Measurements from ENCODE around the gene ZMYND19.
"Not testable (repeated sequence)": the region's sequence is repeated elsewhere in the genome, so short reads cannot be mapped to it uniquely, and the experiment has no call there.

Gene ZMYND19

DNA sequence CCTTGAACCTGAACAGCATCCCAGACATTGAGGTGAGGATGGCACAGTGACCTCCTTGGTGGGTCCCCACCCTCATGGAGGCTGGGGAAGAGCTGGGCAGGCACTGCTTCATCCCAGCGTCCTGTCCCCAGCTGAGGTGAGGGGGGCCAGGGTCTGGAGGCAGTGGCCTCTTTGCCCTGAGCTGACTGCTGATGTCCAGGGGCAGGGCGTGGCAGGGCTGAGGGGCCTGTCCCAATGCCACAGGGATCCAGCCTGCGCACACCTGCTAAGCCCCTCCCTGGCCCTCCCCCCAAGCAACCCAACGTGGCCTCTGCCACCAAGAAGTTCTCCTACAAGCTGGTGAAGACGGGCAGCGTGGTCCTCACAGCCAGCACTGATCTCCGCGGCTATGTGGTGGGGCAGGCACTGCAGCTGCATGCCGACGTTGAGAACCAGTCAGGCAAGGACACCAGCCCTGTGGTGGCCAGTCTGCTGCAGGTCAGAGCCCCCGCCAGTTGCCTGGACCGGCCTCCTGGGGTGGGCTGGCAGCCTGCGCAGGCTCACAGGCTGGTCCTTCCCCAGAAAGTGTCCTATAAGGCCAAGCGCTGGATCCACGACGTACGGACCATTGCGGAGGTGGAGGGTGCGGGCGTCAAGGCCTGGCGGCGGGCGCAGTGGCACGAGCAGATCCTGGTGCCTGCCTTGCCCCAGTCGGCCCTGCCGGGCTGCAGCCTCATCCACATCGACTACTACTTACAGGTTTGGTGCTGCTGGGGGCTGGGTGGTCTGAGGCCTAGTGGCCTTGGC lies 23.6 kb upstream of the ZMYND19 start:
- no peak for FAIRE-seq

DNA sequence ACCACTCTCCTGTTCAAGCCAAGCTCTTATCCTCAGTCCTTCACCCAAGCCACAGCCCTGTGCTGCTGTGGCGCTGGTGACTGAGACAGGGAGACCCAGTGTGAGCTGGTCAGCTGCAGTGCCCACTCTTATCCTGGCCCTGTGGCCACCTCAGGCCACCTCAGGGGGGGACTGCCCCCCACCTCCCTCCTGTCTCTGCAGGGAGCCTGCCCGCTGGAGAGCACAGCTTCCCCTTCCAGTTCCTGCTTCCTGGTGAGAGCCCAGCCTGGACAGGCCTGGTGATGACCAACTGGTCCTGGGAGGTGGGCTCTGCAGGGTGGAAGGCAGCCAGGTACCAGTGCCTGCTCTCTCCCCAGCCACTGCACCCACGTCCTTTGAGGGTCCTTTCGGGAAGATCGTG lies 22.9 kb upstream of the ZMYND19 start:
- FAIRE-seq: no peak

DNA sequence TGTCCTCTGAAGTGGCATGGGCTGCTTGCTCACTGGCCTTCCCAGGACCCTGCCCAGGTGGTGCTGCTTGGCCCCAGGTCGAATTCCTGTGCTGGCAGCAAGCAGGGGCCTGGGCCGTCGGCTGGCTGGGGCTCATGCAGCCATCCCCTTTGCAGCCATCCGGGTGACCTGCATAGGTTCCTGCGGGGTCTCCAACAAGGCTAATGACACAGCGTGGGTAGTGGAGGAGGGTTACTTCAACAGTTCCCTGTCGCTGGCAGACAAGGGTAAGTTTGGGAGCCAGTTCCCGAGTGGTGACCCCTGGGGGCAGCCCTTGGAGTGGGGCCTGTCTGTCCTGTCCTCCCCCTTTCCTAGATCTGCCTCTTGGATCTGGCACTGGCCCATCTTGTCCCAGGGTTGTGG lies 22.4 kb upstream of the ZMYND19 start:
- no peak for FAIRE-seq

DNA sequence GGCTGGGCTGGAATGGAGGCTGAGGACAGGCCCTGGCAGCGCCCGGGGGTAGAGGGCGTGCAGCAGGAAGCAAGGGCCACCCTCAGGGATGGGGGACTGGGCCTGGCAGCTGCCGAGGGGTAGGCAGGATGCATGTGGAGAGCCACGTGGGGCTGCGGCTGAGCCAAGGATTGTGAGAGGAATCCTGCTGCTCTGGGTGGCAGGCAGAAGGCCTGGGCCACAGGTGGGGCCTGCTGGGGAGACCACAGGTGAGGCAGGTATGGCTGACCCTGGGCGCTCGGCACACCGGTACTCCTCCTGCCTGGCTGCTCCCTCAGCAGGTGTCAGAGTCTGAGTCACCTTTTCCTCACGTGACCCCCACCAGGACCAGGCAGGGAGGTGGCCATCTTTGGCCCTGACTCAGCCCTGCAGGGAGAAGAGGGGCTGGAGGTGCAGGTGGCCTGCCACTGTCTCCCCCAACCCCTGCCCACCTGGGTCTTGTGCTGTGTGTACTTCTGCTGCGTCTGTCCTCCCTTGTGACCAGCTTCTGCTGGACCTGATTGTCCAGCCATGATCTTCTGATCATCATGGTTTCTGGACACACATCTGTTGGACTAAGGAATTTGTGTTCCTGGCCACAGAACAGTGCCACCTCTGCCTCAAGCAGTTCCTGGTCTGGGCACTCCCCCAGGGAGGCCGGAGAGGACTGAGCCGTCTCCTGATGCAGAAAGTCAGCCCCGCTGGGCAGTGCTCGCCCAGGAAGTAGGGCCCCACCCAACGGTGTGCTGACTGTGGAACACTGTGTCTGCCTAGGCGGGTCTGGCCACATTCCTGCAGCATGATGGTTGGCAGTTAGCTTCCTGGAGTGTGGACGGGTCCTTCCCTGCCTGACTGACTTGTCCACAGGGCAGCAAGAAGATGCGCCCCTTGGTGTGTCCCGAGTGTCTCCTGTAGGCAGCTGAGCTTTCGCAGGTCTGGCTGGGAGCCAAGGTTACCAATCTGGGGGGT lies 21.6 kb upstream of the ZMYND19 start:
- FAIRE-seq: no peak

DNA sequence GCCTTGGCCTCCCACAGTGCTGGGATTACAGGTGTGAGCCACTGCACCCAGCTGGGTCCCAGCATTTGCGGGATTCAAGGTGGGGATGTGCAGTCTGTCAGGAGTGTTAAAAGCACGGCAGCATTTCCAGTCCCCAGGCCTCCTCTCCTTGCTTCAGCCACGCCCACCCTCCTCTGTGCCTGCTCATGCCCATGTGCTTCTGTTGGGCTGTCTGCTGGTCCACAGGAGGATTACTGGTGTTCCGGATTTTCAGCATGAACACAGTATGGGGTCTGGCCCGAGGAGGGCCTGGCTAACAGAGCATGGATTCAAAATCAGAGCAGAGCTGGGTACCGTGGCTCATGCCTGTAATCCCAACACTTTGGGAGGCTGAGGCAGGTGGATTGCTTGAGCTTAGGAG lies 20.6 kb upstream of the ZMYND19 start:
- FAIRE-seq: no peak

DNA sequence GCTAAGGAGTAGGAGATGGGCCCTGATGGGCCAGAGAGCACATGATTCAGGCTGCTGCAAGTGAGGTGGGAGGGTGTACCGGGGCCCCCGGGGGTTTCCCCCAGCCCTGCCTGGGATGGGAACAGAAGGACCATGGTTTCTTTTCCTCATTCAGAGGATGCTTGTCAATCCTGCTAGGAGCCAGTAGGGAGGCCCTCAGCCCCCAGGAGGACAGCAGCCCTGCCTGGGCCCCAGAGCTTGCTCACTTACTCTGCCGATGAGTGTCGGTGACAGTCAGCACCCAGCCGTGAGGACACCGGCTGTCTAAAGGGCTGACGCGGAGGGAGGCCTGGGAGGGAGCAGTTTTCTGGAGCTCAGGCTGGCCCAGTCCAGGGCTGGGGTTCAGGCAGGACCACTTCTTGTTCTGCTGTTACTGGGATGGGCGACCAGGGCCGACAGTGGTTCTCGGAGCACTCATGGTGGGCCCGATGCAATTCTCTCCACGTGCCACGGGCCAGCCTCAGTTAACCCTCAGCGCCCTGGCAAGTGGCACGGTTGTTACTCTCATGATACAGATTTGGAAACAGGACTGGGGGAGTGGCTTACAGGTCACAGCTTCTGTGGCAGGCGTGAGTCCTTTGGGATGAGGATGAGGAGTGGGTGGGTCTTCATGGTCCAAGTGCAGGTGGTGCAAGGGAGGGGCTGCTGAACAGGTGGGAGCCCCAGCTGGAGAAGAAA lies 17.0 kb upstream of the ZMYND19 start:
- no peak for FAIRE-seq

DNA sequence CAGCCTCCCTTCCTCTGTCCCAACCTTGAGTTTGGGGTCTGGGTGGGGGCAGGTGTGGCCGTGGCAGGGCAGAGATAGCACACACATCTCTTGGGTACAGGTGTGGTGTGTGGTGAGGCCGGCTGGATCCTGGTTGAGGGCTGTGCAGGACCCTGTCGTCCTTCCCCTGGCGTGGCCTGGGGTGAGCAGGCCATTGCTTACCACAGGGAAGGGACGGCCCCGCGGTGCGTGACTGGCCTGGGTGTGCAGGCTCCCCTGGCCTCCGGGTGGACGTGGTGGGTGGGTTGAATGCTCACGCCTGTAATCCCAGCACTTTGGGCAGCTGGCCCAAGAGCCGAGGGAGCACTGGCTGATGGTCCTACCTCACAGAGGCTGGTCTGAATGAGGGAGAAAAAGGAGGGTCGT lies 16.4 kb upstream of the ZMYND19 start:
- no peak for FAIRE-seq

DNA sequence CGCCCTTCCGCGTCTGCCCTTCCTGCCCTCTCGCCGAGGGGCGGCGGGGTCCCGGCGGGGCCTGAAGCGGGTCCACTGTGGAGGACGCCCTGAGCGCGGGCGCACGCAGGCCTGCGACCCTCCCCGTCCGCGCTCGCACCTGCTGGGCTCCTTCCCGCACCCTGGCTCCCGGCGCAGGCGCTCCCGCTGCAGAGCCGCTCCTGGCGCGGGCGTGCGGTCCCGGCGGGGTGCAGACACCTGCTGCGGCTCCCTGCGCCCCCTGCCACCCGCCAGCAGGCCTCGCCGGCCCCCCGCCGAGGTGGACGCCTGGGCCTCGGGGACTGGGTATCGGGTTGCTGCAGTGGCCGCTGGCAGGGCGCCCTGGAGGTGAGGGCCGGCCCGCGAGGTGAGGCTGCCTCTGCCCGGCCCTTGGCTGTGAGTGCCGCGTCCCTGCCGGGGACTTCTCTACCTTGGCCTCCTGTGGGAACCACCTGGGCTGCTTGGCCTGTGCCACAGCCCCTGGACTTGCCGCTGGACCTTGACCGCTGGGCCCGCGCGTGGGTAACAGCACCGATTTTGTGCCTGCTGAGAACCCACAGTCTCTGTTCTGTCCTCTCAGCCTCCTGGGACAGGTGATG lies 15.8 kb upstream of the ZMYND19 start:
- no peak for FAIRE-seq

DNA sequence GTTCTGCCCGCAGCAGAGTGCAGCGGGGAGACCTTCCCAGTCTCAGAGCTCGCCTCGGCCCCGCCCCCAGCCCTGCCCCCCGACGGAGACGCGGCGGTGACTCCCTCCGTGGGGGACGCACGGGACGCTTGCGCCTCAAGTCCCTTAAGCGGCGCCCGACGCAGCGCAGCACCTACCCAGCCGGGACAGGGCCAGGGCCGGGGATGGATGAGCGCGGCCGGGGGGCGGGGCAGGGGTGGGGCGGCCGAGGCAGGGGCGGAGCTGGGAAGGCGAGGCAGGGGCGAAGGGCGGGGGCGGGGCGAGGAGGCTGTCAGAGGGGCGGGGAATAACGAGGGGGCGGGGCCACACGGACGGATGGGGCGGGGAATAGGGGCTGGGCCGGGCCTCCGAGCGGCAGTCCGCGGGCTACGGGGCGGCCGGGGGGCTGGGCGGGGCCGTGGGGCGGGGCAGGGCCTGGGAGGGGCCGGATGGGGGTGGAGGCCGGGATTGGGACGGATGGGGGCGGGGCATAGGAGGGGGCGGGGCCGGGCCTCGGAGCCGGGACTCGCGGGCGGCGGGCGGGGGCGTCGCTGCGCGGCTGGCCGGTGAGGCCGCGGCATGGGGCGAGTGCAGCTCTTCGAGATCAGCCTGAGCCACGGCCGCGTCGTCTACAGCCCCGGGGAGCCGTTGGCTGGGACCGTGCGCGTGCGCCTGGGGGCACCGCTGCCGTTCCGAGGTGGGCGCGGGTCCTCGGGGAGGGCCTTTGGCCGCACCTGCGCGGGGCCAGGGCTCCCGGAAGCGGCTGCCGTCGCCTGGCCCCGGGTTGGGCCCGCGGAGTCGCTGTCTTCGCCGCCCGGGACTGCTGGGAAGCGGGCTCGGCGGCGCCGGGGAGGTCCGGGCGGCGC lies 15.1 kb upstream of the ZMYND19 start, which contains the start of gene ARRDC1:
TSS of gene ARRDC1 (plus strand) at position 566 of the 884 bp plus-strand sequence. CDS start at position 598, 32 bp downstream.
- FAIRE-seq: no peak

DNA sequence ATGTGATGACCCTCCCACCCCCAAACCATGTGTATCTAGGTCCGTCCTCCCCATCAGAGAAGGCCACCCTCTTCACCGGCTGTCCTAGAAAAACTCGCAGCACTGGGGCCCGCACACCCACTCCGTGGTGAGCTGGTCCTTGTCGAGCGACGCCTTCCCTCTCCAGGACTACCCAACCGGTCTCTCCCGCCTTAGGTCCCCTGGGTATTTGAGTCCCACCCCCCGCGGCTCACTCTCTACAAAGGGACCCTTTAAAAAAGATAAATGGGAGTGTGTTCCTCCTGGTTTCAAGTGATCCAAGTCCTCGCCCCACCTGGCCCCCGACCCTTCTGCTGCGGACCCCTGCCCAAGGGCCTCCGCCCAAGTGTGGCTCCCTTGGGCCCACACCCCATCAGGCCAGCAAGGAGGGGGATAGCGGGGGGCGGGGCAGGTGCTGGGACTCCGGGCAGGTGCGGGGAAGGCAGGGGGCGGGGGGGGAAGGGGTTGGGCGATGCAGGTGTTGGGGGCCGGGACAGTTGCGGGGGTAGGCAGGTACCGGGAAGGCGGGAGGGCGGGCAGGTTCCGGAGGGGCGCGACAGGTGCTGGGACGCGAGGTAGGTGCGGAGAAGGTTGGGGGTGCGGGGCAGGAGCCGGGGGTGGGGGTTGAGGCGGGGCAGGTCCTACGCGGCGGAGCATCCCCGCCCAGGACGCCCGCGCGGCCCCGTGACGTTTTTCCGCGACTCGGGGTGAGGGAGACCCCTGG lies 14.2 kb upstream of the ZMYND19 start:
- FAIRE-seq: no peak

DNA sequence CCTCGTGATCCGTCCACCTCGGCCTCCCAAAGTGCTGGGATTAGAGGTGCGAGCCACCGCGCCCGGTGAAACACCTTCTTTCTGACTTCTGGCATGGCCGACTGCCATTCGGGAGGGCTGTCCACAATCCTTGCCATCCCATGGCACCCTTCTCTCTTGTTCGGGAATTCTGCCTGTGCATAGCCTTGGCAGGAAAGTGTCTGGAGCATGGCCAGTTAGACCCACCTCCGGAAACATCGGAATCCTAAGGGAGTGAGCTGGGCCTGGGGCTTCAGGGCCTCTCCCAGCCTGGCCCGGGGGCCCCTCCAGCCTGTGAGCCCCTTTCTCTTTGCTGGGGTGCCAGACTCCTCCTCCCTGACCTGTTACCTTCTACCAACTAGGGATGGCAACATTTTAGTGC lies 13.6 kb upstream of the ZMYND19 start:
- no peak for FAIRE-seq

DNA sequence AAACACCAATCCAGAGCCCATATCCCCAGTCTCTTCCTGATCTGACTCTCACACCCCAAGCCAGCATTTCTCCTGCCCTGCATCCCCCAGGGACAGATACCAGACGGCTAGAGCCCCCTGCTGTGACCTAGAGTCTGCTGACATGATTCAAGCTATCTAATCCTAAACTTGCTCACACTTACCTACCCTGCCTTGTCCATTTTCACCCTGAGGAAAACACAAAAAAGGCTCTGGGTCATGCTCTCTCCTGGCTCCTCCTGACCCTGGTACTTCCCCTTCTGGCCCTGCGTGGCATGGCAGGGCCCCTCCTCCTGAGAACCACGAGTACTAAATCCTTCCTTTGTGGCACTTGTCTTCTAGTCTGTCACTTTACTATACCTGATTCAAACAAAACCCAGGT lies 12.3 kb upstream of the ZMYND19 start:
- no peak for FAIRE-seq

DNA sequence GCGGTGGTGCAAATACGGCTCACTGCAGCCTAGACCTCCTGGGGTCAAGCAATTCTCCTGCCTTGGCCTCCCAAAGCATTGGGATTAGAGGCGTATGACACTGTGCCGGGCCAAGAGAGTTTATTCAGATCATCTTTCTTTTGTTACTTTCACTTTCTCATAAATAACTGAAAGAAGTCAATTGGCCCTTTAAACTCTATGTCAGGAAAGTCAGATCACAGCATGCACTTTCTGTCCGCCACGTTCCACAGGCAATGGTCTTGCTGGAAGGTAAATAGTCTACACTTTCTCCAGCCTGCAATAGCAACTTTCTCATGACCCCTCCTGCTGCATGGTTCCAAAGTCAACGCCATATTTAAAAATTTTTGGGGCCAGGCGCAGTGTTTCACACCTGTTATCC lies 8.6 kb upstream of the ZMYND19 start:
- FAIRE-seq: no peak

DNA sequence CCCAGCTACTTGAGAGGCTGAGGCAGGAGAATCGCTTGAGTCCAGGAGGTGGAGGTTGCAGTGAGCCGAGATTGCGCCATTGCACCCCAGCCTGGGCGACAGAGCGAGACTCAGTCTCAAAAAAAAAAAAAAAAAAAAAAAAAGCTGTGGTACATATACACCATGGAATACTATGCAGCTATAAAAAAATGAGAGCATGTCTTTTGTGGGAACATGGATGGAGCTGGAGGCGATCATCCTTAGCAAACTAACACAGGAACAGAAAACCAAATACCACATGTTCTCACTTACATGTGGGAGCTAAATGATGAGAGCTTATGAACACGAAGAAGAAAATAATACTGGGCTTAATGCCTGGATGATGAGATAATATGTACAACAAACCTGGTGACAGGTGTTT lies 6.3 kb upstream of the ZMYND19 start:
- FAIRE-seq: not testable (repeated sequence)

DNA sequence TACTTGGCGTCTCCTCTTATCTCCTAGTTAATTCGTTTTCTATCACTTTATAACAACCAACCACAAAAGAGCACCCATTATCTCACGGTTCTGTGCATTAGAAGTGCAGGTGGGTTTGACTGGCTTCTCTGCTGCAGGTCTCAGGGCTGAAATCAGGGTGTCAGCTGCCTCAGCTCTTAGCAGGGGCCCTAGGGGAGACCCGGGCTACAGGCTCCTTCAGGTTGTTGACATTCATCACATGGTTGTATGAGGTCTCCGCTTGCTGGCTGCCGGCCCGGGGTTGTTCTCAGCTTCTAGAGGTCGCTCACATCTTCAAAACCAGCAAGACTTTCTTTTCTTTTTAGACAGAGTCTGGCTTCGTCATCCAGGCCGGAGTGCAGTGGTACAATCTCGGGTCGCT lies 2.9 kb upstream of the ZMYND19 start:
- FAIRE-seq: no peak

DNA sequence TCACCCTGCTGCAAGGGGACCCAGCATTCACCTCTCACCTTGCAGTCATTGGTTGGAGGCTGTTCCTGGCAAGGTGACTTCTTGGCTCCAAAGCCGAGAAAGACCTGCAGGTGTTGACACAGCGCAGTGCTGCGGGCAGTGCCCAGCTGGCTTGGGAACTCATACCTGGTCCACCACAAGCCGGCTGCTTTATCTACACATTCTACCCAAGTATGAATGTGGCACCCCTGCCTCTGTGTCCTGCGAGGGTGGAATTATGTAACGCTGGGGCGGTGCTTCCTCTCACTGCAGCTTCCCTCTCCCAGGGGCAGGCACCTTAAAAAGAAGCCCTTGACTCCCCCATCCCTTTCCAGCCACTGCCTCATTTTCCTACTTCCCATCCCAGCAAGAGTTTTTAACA lies 2.5 kb upstream of the ZMYND19 start:
- no peak for FAIRE-seq

DNA sequence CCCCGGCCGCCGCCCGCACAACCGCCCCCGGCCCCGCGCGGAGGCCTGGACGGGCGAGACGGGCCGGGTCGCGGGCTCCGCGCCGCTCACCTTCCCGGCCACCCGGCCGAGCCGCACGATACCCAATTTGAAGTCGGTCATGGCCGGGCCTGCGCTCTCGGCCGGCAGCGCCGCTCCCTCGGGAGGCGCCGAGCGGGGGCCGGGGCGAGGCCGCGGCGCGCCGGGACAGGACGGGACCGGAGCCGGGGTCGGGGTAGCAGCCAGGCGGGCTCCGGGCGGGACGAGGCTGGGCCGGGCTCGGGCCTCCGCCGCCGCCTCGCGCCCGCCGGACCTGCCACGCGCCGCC lies 216 bp downstream of the ZMYND19 start:
- FAIRE-seq: no peak

DNA sequence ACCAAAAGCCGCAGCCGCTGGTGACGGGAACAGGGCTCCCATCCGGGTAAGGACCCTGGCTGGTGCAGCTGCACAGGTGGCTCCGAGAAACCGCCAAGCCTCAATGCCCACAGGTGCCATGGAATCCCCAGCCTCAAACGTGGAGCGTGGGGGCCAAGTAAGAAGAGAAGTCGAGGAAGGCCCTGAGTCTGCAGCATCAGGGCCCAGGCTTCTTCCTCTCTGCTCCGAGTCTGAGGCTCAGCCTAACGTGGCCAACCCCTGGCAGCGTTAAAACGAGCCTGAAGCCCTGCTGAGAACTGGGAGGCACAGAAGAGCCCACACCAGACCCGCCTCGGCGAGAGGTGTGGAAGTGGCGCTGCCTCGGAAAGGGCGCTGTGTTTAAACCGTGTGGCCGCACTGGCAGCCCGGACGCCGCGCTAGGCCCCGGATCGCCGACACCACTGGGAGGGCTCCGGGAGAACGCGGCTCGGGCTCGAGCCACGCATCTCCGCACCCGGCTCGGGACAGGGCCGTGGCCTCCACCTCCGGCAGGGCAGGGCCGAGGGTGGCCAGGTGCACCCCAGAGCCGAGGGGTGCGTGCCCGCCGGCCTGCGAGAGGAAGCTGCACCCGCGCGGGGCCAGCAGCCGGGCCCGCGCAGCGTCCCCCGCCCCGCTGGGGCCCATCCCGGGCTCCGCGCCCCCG lies 730 bp downstream of the ZMYND19 start:
- FAIRE-seq: no peak

DNA sequence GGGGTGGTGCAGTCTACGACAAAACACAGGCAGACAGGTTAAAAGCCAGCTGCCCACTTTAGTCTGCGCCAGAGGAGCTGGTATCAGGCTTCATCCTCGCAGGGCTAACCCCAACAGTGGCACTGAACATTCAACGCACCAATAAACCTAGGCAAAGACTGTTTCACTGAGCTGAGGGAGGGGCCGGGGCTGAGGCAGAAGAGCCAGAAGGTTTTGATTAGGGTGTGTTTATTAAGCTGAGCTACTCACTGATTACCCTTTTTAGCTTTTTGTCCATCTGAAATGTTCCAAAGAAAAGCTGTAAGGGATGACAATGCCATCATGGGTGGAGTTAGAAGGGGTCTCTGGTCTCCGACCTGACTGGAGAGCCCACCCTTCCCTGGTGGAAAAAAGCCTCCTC lies 1.4 kb downstream of the ZMYND19 start:
- FAIRE-seq: no peak

DNA sequence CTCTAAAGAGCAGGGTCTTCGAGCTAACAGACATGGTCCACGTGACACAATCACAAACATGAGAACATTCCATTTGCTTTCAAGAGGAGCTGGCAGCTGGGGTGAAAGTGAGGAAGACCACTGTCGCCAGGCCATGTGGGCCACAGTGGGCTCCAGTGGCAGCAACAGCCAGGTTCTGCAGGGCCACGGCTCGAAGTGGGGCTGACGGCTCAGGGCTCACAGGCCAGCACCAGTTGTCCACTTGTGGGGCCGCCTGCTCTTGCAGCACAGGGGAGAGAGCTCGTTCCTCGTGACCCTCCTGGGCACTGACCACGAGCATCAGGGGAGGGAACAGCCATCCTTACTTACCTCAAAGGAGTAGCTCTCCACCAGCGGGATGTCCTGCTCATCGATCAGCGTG lies 2.0 kb downstream of the ZMYND19 start:
- no peak for FAIRE-seq

Measured in colon (tissue), 2 donors.